Vagina (tissue), 2 donors: Measurements from ENCODE around the gene REXO5. TPM values are rescaled to one million over a fixed set of nuclear protein-coding genes. Genes with fewer than 3 reads are reported as not detected.

Source experiments
- DNase-seq, 2 donors: peaks; one replicate each; pipeline ENCODE4 v3.0.0-alpha.2; 2017; ENCODE audit errors: extremely low spot score in 2 of 2
- H3K27ac ChIP-seq: fragments of 200-600 bp; sonication (generic); one replicate; pipeline ENCODE4 v1.5.1; 2019
- H3K27me3 ChIP-seq: fragments of 200-600 bp; sonication (generic); one replicate; pipeline ENCODE4 v1.5.1; 2019
- H3K36me3 ChIP-seq, 2 donors: fragments of 200-600 bp; sonication (generic); one replicate each; pipeline ENCODE4 v1.5.1; 2017 to 2019
- H3K4me1 ChIP-seq: fragments of 200-600 bp; sonication (generic); one replicate; pipeline ENCODE4 v1.5.1; 2019
- H3K4me3 ChIP-seq, 2 donors: fragments of 200-600 bp; sonication (generic); 1 replicate in 1 of 2; 2 replicates in 1 of 2; pipeline ENCODE4 v1.5.1; 2016 to 2019
- H3K9me3 ChIP-seq: fragments of 200-600 bp; sonication (generic); one replicate; pipeline ENCODE4 v1.5.1; 2019
- POLR2A ChIP-seq, 2 donors: fragments of 450-650 bp; IDR thresholded peaks; one replicate each; pipeline ENCODE4 v1.6.1; 2017; ENCODE audit warnings: antibody characterized with exemption in 2 of 2, mild to moderate bottlenecking in 2 of 2, moderate library complexity in 2 of 2
- POLR2AphosphoS5 ChIP-seq, 2 donors: sonication (generic); formaldehyde crosslinking; IDR thresholded peaks; one replicate each; pipeline ENCODE4 v1.9.0; 2017; ENCODE audit warnings: antibody characterized with exemption in 2 of 2, mild to moderate bottlenecking in 2 of 2, low read depth in 1 of 2; ENCODE audit not compliant: insufficient read depth in 1 of 2
- intact Hi-C: fragments of 100-400 bp; cut with DNase I; formaldehyde crosslinking; loops from one replicate; pipeline ENCODE4 v1.15.1; 2023
- total RNA-seq: library from RNA; depleted of rRNA; stranded (reverse); fragments of >200 nt; gene quantifications from one replicate; pipeline ENCODE4 v1.2.3, GENCODE V29; 2016
- TF ChIP-seq, protein P1 (sequence below), 3 experiments: fragments of 450-650 bp in 2 of 3; fragments of 200-600 bp in 1 of 3; sonication (generic) in 1 of 3; IDR thresholded peaks; one replicate each; pipeline ENCODE4 v1.5.1; 2017 to 2019; ENCODE audit warnings: antibody characterized with exemption in 3 of 3, mild to moderate bottlenecking in 2 of 3, moderate library complexity in 2 of 3

Gene REXO5
- total RNA-seq, 1 donor from 2014 or later, result 3.7 TPM

- Histone ChIP-seq H3K27ac (peak overlapping the region; percentile 43), H3K9me3 (no peaks in the 10 kb centered on the region), H3K4me1 (peaks cover 95% of the 10 kb centered on the region), H3K4me3 (no peak overlapping the region), H3K27me3 (no peaks in the 10 kb centered on the region), H3K36me3 (no peaks in the 10 kb centered on the region)
- intact Hi-C loops, result loop anchor here (5.0 kb wide), 1 partner anchor 38 kb away; no protein-coding TSS in a partner anchor
- TF ChIP-seq POLR2A (IDR thresholded peaks at IDR 0.05) (no peak), POLR2AphosphoS5 (IDR thresholded peaks at IDR 0.05; ENCODE audit: insufficient read depth in 1 of 2, low read depth in 1 of 2) (peak; percentile 12 to 69)
- TF ChIP-seq, protein P1, sequence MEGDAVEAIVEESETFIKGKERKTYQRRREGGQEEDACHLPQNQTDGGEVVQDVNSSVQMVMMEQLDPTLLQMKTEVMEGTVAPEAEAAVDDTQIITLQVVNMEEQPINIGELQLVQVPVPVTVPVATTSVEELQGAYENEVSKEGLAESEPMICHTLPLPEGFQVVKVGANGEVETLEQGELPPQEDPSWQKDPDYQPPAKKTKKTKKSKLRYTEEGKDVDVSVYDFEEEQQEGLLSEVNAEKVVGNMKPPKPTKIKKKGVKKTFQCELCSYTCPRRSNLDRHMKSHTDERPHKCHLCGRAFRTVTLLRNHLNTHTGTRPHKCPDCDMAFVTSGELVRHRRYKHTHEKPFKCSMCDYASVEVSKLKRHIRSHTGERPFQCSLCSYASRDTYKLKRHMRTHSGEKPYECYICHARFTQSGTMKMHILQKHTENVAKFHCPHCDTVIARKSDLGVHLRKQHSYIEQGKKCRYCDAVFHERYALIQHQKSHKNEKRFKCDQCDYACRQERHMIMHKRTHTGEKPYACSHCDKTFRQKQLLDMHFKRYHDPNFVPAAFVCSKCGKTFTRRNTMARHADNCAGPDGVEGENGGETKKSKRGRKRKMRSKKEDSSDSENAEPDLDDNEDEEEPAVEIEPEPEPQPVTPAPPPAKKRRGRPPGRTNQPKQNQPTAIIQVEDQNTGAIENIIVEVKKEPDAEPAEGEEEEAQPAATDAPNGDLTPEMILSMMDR (IDR thresholded peaks at IDR 0.05), result no peak
- DNase-seq, result no peak
Measured at GRCh38 chr16:20868890-20869289, 62.6 kb downstream of the REXO5 start.

GRCh38 chr16:20870122-20870820 is 63.9 kb downstream of the REXO5 start:
- intact Hi-C loops, result no loop called here
- TF ChIP-seq POLR2AphosphoS5 (IDR thresholded peaks at IDR 0.05; ENCODE audit: insufficient read depth in 1 of 2, low read depth in 1 of 2) (no peak), POLR2A (IDR thresholded peaks at IDR 0.05) (no peak)
- TF ChIP-seq, protein P1 (IDR thresholded peaks at IDR 0.05), result no peak
- peak overlapping the region; percentile 63 for H3K27ac ChIP-seq
- no peaks in the 10 kb centered on the region for H3K27me3 ChIP-seq
- peaks cover 99% of the 10 kb centered on the region for H3K4me1 ChIP-seq
- H3K36me3 ChIP-seq, result no peaks in the 10 kb centered on the region
- no peak for DNase-seq
- H3K4me3 ChIP-seq, result no peak overlapping the region
- no peaks in the 10 kb centered on the region for H3K9me3 ChIP-seq

DNA sequence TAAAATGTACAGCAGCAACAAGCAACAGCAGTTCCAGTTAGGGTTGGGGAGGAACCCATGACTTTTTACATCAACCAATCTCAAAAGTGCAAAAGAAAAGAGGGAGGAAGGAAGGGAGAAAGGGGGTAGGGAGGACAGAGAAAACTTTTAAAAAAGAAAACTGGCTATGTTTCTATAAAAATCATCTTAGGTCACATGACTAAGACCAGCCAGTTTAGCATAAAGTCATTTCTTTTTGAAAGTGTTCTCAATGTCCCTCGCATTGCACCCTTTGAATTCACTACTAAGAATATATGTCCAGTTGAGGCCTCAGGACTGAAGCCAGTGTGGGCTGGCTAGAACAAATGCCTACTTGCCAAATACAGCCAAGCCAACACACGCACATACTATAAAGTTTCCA is 64.9 kb downstream of the REXO5 start:
- no peak for DNase-seq
- Histone ChIP-seq H3K4me1 (peaks cover 94% of the 10 kb centered on the region), H3K4me3 (no peak overlapping the region), H3K36me3 (no peaks in the 10 kb centered on the region), H3K27ac (peak overlapping the region; percentile 40), H3K27me3 (no peaks in the 10 kb centered on the region), H3K9me3 (no peaks in the 10 kb centered on the region)
- intact Hi-C loops, result no loop called here
- TF ChIP-seq POLR2A (IDR thresholded peaks at IDR 0.05) (no peak), POLR2AphosphoS5 (IDR thresholded peaks at IDR 0.05; ENCODE audit: insufficient read depth in 1 of 2, low read depth in 1 of 2) (no peak)
- TF ChIP-seq, protein P1 (IDR thresholded peaks at IDR 0.05), result no peak

DNA sequence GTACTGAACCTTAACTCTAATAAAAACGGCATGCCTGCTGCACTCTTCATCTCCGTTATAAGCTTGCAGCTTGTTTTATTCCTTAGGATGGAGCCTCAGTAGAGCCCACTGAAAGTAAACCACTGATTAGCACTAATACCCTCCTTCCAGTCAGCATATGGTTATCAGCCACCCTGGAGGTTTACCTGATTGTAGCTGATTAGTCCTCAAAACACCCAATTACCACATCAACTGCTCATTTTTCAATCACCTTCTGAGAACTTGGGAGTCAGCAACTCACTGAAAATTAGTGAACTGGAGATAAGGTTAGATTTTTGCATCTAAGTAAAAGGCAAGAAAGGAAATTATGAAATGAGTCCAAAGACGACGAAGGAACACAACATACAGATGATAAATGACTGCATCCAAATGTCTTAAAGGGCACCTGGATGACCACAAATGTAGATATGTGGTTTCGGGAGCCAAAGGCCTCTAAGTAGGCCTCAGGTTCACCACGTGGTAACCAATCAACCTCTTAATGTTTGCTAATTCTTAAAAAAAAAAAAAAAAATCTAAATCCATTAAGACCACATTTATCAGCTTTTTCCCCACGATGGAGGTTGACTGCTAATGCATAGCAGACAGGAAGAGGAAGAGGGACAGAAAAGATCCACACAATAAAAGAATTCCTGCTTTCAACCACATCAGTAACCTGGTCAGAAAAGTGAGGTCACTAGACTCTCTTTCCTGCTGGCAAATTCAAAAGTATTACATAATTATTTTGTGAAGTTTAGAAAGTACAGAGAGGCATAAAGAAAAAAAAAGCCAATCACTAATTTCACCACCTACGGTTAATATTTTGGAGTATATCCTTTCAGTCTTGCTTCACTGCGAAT is 65.9 kb downstream of the REXO5 start:
- Histone ChIP-seq H3K27me3 (no peaks in the 10 kb centered on the region), H3K27ac (peak overlapping the region; percentile 40), H3K4me3 (no peak overlapping the region), H3K4me1 (peaks cover 85% of the 10 kb centered on the region), H3K9me3 (no peaks in the 10 kb centered on the region), H3K36me3 (no peaks in the 10 kb centered on the region)
- TF ChIP-seq, protein P1 (IDR thresholded peaks at IDR 0.05), result no peak
- TF ChIP-seq POLR2A (IDR thresholded peaks at IDR 0.05) (no peak), POLR2AphosphoS5 (IDR thresholded peaks at IDR 0.05; ENCODE audit: insufficient read depth in 1 of 2, low read depth in 1 of 2) (no peak)
- intact Hi-C loops, result no loop called here
- no peak for DNase-seq
